Testis (tissue), 2 donors: ENCODE results near the gene SYT12.
"Not testable (repeated sequence)": the region's sequence is repeated elsewhere in the genome, so short reads cannot be mapped to it uniquely, and the experiment has no call there.

ENCODE experiments used
- CTCF ChIP-seq, 3 experiments: fragments of 450-650 bp in 2 of 3; fragments of 200-600 bp in 1 of 3; sonication (generic) in 1 of 3; IDR thresholded peaks; one replicate each; pipeline ENCODE4 v1.5.1; 2016 to 2019; ENCODE audit warnings: antibody characterized with exemption in 3 of 3, mild to moderate bottlenecking in 2 of 3, moderate library complexity in 1 of 3
- POLR2A ChIP-seq: fragments of 450-650 bp; IDR thresholded peaks from one replicate; pipeline ENCODE4 v1.6.1; 2017; ENCODE audit warnings: antibody characterized with exemption, mild to moderate bottlenecking, moderate library complexity

- not testable (repeated sequence) for TF ChIP-seq CTCF (IDR thresholded peaks at IDR 0.05); POLR2A
These were observed 34.2 kb upstream of the SYT12 start for GRCh38 chr11:66988741-66989140.
